ENCODE measurements around the gene SPINT3.
"Not testable (repeated sequence)": the region's sequence is repeated elsewhere in the genome, so short reads cannot be mapped to it uniquely, and the experiment has no call there.

Gene SPINT3

DNA sequence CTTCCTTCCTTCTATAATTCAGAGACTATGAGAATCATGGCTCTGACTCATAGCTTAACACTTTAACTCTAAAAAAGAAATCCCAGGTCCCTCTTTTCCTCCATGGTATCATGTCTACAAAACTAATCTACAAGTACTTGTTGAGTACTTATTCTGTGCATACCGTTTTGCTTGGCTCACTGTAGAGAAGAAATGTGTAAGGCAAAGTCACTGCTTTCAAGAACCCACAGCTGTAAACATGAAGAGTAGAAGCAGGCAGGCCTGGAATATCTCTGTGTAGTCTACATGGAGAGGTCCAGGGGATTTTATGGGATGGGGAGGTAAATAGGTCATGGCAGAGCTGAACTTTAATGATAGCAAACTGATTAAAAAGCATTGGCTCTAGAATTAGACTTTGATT, 13.8 kb downstream of the SPINT3 start:
- DNase-seq: no peak

DNA sequence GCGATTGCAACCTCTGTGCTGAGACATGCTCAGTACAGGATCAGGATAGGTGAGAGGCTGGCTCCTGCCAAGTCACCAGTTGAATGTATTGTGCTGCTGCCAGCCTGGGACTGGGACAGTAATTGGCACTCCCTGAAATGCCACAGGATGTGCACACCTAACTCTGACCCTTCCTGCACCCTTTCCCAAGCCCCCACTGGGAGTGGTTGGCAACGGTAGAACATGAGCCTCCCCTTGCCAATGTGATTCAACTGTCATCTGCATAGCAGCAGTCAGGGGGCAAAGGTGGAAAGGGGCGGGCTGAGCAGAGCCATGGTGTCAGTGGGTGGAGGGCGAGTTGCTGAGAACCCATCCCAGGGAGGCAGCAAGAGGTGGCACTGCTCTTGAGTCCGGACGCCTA, 15.4 kb downstream of the SPINT3 start:
- DNase-seq: no peak

DNA sequence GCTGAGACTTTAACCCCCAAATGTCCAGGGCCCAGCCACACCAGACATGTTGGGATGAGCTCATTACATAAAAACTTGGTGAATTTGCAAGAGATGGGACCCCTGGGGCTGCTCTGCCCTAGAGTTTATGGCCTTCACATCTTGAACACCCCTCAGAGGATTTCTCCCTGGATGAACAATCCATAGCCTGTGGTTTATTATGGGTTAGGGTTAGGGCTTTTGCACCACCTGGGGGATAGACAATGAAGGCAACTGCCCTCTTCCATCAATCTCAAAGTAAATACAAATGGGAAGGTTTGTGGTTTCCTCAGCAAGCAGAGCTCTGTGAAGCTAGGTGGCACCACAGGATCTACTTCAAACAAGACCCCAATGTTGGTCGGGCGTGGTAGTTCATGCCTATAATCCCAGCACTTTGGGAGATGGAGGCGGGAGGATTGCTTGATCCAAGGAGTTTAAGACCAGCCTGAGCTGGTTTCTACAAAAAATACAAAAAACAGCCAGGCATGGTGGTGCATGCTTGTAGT, 17.4 kb downstream of the SPINT3 start:
- DNase-seq: no peak

GRCh38 chr20:45496166-45496565, 19.3 kb downstream of the SPINT3 start:
- no peak for DNase-seq

DNA sequence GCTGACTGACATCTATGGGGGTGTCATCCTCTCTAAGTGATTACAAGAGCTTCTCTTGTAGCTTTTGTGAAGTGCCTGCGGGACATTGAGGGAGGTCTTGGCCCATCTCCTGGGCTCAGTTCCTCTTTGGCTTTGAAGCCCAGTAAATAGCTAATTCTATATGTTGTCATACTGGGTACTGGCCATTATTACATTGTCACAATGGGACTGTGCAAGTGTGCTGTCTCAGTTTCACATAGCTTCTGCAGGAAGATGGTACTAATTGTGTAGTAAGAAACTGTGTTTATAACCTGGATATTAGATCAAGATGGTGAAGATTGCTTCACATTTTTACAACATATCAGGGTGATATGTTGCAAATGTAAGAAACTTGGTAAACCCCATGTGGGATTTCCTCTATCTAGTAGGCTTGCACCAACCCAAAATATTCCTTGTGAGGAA, 19.9 kb downstream of the SPINT3 start:
- DNase-seq: no peak

DNA sequence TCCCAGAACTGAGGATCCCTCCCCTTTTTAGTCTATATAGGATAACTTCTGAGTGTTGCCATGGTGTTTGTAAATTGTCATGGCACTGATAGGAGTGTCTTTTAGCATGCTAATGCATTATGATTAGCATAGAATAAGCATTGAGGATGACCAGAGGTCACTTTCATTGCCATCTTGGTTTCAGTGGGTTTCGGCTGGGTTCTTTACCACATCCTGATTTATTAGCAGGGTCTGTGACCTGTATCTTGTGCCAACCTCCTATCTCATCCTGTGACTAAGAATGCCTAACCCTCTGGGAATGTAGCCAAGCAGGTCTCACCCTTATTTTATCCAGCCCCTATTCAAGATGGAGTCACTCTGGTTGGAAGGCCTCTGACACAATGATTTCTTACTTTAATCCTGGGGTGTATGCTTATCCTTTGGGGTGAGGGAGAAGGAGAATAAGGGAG, 26.3 kb downstream of the SPINT3 start:
- no peak for DNase-seq

DNA sequence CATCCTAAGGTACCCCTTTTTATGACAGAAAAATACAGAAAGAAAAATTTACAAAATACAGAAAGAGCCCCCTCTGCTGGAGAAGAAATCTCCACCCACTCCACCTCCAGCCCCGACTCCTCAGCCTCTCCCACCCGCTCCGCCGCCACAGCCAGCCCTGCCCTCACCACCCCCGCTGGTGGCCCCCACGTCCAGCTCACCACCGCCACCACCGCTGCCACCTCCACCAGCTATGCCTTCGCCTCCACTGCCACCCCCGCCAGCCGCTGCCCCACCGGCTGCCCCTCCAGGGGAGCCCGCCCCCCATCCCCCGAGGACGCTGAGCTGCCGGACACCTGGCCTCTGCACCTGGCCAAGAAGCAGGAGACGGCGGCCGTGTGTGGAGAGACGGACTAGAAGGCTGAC, 28.2 kb downstream of the SPINT3 start:
- DNase-seq: no peak

GRCh38 chr20:45485388-45485787, 30.0 kb downstream of the SPINT3 start:
- DNase-seq: no peak

- no peak for DNase-seq
Observed at GRCh38 chr20:45484676-45485075, 30.7 kb downstream of the SPINT3 start.

GRCh38 chr20:45479822-45480221, 35.6 kb downstream of the SPINT3 start:
- DNase-seq: no peak

- not testable (repeated sequence) for DNase-seq
Observed at GRCh38 chr20:45477530-45478148, 37.8 kb downstream of the SPINT3 start.

- DNase-seq: not testable (repeated sequence)
Observed at GRCh38 chr20:45472286-45472685, 43.1 kb downstream of the SPINT3 start.

GRCh38 chr20:45470937-45471336, 44.5 kb downstream of the SPINT3 start:
- no peak for DNase-seq

DNA sequence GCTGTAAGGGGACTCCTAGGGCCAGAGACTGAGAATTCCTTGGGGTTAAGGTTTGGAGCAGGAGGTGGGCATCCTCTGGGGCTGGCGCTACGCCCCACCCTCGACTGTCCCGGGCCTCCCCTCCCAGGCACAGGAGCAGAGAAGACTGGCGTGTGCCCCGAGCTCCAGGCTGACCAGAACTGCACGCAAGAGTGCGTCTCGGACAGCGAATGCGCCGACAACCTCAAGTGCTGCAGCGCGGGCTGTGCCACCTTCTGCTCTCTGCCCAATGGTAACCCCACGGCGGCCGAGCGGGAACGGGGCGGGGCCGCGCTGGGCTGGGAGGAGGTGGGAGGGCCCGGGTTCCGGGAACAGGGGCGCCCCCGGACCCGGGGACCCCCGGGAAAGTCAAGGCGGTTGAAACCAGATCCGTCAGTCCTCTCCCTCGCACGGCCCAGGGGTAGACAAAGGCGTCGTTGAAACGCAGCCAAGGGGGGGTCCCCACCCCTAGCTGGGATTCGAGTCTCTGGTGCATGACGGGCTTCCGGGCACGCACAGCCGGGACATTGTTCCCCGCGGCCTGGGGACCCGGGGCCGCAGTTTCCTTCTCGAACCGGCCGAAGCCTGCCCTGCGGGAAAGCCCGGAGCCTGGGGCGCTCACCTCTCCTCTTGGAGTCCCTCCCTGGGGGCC, 45.0 kb downstream of the SPINT3 start:
- DNase-seq: no peak

DNA sequence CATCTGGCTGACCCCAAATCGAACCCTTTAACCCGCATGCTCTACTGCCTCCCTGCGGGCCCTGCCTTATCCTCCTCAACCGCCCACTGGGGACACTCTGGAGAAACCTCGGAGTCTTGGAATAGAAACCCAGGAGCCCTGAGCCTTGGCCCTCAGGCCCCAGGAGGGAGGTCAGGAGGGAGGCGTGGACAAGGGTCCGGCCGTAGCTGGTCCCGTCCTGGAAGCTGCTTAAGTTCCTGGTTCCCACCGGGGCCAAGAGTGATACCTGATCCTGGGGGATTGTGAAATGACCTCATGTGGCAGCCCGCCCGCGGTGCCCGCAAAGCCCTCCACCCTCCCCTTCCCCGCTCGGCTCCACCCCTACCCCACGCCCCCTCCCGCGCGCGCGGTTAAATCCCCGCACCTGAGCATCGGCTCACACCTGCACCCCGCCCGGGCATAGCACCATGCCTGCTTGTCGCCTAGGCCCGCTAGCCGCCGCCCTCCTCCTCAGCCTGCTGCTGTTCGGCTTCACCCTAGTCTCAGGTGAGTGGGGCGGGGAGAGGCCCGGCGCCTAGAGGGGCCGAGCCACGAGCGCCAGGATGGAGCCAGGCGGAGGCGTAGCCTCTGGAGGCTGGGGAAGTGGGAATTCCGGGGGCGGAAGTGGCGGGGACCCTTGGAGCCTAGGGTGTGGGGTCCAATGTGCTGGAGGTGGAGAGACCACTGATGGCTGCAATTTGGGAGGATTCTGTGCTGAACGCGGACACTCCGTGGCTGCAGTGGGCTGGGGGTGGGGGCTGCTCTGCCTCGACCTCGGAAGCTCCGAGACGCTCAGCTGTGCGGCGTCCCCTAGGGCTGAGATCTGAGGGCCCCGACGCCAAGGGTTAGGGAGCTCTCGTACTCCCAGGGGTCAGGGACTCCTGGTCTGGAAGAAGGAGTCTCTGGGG, 45.8 kb downstream of the SPINT3 start, which contains the start of gene WFDC2:
WFDC2 (plus strand) TSS at position 418 of the 926 bp plus-strand sequence; CDS start at position 447, 29 bp downstream.
- no peak for DNase-seq

DNA sequence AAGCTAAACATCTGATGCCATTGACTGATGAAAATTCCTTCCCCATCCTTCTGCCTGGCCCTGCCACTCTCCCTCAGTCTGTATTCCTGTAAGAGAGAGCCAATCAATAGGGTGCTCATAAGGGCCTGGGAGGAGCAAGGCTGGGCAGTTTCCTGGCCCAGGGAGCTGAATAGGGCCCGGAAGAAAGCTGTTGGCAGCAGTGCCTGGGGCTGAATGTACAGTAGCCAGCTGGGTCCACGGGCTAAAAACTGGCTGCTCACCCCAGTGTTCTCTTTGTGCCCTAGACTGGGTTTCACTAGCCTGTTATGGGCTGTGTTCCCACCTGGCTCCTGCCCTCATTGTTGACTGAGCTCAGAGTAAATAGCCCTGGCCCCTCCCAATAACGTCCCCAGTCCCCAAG, 47.6 kb downstream of the SPINT3 start:
- no peak for DNase-seq

GRCh38 chr20:45467172-45467571, 48.2 kb downstream of the SPINT3 start:
- no peak for DNase-seq

GRCh38 chr20:45465491-45466266, 49.7 kb downstream of the SPINT3 start:
- no peak for DNase-seq

GRCh38 chr20:45463709-45464108, 51.7 kb downstream of the SPINT3 start:
- no peak for DNase-seq

DNA sequence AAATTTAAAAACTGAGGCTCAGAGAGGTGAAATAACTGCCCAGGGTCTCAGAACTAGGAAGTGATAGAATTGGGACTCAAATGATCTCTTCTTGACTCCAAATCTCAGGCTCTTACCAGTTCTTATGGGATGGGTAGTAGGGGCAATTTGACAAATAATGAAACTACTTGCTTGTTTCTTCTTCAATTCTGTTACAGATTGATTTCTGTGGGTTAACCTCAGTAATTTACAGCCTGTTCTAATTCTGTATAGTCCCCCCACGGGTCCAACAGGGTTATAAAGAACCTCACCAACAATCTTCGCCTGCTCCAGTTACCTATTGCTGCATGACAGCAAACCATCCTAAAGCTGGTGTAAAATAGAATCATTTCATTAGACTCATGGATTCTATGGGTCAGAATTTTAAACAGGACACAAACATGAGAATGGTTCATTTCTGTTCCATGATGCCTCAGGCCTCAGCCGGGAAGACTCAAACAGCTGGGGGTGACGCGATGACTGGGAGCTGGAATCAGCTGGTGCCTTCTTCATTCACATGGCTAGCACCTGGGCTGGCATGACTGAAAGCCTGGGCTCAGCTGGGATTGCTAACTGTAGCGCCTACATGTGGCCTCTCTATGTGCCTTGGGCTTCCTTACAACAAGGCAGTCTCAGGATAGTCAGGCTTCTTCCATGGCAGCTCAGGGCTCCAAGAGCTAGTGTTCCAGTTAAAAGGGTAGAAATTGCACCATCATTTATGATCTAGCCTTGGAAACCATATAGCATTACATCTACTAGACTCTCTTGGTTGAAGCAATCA, 52.5 kb downstream of the SPINT3 start:
- DNase-seq: no peak
